AML-193 (cell line): ENCODE data around the gene MYOM3.

ENCODE experiments used
- DNase-seq, 2 experiments: peaks; one replicate each; lab custom pipeline; 2025; lab: John Stamatoyannopoulos, UW

The MYOM3 gene

DNA sequence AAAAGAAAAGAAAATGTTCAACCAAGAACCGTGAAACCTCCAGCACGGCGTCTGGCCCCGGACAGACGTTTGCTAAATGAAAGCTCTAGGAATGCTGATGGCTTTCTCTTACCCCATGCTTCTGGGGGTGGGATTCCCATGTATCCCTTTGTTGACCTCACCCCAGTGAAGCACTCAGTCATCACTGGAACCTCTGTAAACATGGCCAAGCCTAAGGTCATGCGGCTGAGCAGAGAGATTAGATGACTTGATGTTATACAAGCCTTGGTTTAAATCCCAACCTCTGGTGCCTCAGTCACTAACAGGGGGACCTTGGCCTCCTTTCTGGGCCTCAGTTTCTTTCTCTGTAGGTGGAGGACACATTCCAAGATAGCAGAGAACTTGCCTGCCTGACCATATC lies 2.8 kb upstream of the MYOM3 start:
- no peak for DNase-seq

- DNase-seq = no peak
Measured at GRCh38 chr1:24113641-24114033, 1.7 kb upstream of the MYOM3 start.

GRCh38 chr1:24111262-24111995 lies 506 bp downstream of the MYOM3 start:
- DNase-seq = no peak

DNA sequence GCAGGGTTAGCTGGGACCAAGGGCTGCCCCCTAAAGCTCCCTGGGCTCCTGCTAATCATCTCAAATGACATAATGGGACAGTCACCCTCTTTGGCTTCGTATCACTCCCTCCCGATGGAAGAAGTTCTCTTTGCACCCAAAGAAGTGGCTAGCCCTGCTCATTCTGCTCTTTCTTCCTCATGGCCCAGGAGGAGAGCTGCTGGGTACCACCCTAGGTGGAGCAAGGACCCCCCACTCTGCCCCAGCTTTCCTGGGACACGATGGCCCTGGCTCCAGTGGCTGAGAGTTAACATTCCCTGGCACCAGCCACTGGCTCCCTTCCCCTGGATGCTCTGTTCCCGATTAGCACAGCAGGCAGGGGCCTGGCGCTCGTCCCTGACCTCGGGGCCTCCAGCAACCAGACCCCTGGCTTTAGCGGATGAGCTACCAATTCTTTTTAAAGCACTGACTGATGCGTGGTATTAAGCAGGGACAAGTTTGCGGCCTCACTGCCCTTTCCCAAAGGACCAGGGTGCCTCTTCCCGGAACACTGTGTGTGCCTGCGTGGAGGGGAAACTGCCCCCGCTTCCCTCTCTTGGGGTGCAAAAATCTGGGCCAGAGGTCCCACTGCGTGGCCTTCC lies 1.2 kb downstream of the MYOM3 start:
- DNase-seq = no peak

DNA sequence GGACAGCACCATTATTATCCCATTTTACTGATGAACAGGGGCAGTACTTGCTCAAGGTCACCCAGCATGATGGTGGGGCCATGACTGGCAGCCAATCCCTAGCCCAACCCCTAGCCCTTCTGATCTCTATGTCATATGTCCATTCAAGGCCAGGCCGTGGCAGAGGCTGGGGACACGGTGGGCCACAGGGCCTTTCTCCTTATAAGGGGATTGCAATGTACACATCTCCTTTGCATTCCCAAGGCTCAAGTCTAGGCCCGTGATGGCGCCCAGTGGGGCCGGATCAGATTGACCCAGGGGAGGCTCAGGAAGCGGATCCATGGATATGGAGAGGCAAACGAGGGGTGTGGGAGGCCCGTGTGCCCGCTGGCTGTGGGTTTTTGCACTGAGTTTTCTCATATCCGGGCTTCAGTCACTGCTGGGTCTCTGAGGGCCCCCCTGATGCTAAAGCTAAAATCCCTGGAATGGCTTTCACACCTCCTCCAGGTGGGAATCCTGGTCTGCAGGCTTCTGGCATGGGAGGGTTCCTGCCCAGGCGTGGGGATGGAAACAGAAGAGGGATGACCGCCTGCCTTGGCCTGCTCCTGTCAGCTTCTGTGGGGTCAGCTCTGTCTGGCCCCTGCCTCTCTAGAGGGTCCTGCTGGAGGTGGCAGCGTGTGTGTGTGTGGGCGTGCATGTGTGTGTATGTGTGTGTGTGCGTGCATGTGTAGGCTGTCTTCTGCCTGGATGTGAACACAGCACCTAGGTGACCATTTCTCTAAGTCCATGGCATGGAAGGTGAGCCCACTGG lies 2.1 kb downstream of the MYOM3 start:
- DNase-seq = no peak

GRCh38 chr1:24109166-24109483 lies 2.8 kb downstream of the MYOM3 start:
- no peak for DNase-seq

- DNase-seq = no peak
Measured at GRCh38 chr1:24108334-24109165, 3.4 kb downstream of the MYOM3 start.

- DNase-seq = no peak
Measured at GRCh38 chr1:24107462-24108138, 4.3 kb downstream of the MYOM3 start.

DNA sequence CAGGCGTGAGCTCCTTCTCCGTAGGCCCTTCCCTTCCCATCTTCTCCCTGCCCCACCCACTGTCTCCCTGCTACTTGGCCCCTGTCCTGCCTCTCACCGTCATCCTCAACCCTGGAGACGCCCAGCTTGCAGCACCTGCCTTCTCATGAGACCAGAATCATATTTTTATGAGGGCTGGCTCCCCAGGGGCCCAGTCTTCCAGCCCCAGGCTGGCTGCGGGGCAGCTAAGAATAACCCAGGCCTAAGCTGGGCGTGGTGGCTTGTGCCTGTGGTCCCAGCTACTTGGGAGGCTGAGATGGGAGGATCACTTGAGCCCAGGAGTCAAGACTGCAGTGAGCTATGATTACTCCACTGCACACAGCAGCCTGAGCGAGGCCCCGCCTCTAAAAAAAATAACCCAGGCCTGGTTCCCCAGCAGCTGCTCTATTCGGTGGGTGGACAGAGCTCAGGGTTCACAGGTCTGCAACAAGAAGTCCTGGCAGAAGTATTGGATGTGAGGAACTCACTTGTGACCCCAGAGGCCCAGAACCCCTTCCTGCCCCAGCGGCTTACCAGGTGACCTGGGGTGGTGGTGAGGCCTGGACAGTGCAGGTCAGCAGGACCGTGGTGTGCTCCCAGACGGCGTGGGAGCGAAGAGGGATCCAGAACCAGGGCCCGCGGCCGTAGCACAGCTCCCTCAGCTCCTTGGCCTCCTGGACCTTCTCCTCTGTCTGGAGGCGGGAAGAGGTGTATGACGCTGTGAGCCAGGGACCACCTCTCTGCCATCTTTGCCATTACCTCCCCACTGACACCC lies 6.4 kb downstream of the MYOM3 start:
- no peak for DNase-seq

GRCh38 chr1:24104854-24105253 lies 7.1 kb downstream of the MYOM3 start:
- DNase-seq = no peak

DNA sequence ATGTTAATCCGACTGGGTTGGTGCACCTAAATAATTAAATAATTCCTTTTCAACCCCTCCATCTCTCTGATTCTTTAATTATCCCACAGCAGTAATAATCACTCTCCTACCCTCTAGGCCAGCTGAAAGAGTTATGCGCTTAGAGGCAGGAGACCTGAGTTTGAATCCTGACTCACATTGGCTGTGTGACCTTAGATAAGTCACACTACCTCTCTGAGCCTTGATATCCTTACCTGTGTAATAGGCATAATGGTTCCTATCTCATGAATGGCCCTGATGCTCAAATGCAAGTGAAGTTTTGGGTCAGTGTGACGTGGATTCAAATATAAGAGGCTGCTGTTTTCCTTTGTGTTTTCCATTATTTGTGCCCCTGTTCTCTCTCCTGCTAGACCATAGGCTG lies 8.1 kb downstream of the MYOM3 start:
- DNase-seq = no peak

DNA sequence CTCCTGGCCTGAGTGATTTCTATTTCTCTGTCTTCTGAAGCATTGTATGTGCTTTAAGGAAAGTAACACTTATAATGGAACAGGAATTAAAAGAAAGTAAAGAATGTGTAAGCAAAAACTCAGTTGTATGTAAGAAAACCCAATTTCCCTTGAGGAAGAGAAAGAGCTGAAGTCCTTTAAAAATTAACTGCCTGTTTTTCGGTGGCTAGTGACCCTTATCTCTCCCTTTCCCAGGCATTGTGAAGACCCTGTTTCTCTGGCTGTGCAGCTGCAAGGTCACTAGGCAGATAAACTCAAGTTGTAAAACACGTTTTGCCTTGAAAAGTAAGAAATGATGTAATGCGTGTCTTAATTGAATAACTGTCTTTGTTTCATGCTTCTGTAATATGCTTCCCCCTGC lies 8.5 kb downstream of the MYOM3 start:
- no peak for DNase-seq

DNA sequence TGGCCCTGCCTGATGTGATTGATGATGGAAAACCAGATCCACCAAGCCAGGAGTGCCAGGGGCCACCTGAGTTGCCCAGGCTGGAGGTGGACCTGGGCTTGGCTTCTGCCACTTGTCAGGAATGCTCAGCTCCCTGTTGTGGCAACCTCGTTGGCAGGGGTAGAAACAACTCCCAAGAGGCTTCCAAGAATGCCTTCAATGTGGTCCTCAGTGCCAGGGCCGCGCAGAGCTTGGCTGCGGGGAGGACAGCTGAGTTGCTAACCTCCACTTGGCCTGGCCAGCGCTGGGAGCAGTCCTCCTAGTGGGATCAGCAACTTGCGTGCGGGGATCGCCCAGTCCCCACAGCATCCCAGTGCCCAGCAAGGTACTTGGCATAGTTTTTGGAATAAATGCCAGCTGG lies 9.0 kb downstream of the MYOM3 start:
- DNase-seq = no peak

DNA sequence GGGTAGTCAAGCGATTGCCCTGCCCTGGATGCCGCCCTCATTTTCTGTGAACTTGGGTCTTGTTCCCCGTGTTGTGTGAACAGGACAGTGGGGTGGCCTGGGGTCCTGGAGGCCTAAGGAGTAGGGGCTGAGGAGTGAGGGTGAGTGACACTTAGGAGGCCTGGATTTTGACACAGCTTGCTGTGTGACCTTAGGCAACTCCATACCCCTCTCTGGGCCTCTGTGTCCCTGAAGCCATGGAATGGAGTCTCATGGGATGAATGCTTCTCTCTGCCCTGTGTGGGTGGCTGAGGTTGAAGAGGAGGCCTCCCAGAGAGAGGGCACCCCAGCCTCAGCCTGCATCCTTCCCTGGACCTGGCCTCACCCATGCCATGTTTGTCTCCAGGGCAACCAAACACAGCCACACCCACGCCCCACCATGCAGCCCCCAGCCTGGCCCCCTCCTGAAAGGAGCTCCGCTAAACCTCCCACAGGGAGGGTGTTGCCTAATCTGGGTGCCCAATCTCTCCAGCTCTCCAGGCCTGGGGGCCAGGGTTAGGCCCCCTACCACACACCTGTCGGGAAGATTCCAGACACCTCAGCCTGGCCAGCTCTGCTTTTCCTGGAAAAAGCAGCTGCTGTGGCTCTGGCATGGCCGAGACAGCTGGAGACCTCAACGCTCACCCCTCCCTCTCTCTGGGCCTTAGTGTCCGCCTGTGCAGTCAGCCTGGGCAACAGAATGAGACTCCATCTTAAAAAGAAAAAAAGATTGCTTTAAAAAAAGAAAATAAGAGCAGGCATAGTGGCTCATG lies 9.9 kb downstream of the MYOM3 start:
- no peak for DNase-seq

DNA sequence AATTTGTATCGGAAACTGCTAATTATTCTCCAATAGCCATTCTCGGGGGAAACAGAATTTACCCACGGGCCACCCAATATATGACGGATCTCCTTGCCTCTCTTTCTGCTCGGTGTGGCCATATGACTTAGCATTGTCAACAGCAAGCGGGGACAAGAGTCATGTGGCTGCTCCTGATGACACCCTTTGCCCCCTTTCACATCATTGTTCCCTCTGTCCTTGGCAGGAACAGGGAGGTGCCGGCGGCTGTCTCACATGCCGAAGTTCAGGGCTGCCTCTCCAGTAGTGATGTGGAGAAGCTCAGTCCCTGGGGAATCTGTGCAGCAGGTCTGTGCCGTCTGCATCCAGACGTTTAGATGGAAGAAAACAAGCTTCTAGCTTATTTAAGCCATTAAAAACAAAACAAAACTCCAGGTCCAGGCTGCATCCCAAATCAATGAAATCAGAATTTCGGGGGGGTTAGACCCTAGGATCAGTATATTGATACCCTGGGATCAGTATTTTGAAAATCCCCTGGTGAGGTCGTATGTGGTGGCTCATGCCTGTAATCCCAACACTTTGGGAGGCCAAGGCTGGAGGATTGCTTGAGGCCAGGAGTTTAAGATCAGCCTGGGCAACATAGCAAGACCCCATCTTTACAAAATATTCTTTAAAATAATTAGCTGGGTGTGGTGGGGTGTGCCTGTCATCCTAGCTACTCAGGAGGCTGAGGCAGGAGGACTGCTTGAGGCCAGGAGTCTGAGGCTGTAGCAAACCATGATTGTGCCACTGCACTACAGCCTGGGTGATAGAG lies 10.8 kb downstream of the MYOM3 start:
- no peak for DNase-seq

DNA sequence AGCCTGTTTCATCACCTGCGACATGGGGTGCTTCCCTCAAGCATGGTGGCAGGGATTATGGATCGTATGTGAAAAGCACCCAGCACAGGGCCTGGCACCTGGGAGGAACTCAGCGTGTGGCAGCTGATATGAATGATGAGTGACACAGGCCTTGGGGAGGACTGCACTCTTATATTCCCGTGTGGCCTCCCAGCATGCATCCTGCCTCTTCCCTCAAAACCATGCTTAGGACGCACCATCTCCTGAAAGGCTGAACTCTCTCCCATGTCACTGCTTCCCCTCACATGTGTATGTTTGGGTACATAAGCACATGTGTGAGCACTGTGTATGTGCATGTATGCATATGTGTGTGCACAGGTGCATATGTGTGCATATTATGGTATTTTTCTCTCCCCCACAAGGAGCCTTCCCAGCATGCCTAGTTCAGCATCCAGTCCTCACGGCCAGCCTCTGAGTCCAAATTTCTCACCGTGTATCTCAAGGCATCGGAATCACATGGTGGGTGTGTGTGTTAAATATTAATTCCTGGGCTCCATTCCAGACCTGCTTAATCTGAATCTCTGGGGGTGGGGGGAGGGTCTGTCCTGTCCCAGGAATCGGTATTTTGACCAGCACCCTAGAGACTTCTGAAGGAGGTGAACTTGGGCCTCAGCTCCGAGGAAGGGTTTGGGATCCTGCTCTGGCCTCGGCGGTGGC lies 12.8 kb downstream of the MYOM3 start:
- no peak for DNase-seq

DNA sequence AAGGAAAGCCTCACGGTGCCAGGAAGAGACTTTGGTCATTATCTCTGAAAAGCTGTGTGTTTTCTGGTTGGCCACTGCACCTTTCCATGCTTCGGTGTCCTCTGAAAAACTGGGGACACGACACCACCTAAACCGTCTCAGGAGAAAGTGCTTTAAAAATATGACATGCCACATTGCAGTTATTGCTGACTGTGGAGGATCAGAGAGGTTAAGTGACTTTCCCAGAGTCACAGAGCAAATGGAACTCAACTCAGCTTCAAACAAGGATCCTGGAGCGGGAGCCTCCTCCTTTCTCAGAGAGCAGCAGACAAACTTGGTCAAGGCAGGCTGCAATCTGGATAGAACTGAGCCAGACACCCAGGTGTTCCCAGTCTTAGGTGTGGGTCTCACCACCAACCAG lies 13.8 kb downstream of the MYOM3 start:
- no peak for DNase-seq

GRCh38 chr1:24097663-24098062 lies 14.3 kb downstream of the MYOM3 start:
- DNase-seq = no peak

DNA sequence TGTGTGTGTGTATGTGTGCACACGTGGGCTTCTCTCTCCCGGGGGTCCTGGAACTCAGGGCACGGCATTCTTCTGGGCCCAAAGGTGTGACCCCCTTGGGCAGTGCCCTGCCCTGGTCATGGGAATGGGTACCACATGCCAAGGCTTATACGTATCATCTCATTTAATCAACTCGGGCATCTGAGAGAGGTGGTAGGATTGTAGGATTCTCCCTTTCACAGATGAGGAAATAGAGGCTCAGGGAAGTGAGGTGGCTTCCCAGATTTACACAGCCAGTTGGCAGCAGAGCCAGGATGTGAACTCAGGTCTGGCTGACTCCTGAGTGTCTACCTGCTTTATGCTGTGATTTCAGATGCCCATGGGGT lies 15.2 kb downstream of the MYOM3 start:
- no peak for DNase-seq
